SK-N-SH (cell line): ENCODE data around the gene CHST11. TPM values are rescaled to one million over a fixed set of nuclear protein-coding genes. Genes with fewer than 3 reads are reported as not detected.

ENCODE experiments used
- CTCF ChIA-PET: fragments of 300-600, 350-600 bp; formaldehyde crosslinking; extraction: SDS; loops from one replicate; lab custom pipeline; 2021; lab: Yijun Ruan, JAX
- POLR2A ChIA-PET: fragments of 350-600 bp; sonication (Branson Sonifier 250); formaldehyde crosslinking; extraction: SDS; loops from one replicate; lab custom pipeline; 2020; ENCODE audit warnings: antibody characterized with exemption, inconsistent platforms; lab: Yijun Ruan, JAX
- DNase-seq: peaks from one replicate; pipeline ENCODE4 v3.0.0; 2012
- H2AFZ ChIP-seq: fragments of 200-600 bp; sonication (generic); 2 replicates; pipeline ENCODE4 v1.8.1; 2016; ENCODE audit warnings: antibody characterized with exemption, mild to moderate bottlenecking, low read depth
- H3F3A ChIP-seq: fragments of 200-600 bp; sonication (generic); replicated peaks from 2 replicates; pipeline ENCODE3; 2016; ENCODE audit warnings: antibody characterized with exemption, mild to moderate bottlenecking; ENCODE audit not compliant: insufficient read depth
- H3K27ac ChIP-seq, 2 experiments: fragments of 200-500 bp in 1 of 2; fragments of 200-600 bp in 1 of 2; sonication (Bioruptor generic) in 1 of 2; sonication (generic), shearing (Covaris generic) in 1 of 2; 2 replicates each; pipeline versions ENCODE4 v1.5.1 to v1.6.1; 2014 to 2016; ENCODE audit warnings: low read depth in 2 of 2, inconsistent platforms in 1 of 2, low read length in 1 of 2, mild to moderate bottlenecking in 1 of 2, mixed read lengths in 1 of 2
- H3K27me3 ChIP-seq: fragments of 200-600 bp; sonication (generic), shearing (Covaris generic); 2 replicates; pipeline ENCODE4 v1.6.1; 2016; ENCODE audit warnings: mixed run types; ENCODE audit not compliant: insufficient read depth
- H3K36me3 ChIP-seq, 2 experiments: fragments of 200-500 bp in 1 of 2; fragments of 200-600 bp in 1 of 2; sonication (Bioruptor generic) in 1 of 2; sonication (generic) in 1 of 2; replicated peaks in 1 of 2; 2 replicates each; pipeline versions ENCODE3 to v1.5.1; 2014 to 2016; ENCODE audit warnings: low read length in 1 of 2, mild to moderate bottlenecking in 1 of 2; ENCODE audit not compliant: insufficient read depth in 2 of 2, control insufficient read depth in 1 of 2
- H3K4me1 ChIP-seq, 2 experiments: fragments of 200-500 bp in 1 of 2; fragments of 200-600 bp in 1 of 2; sonication (Bioruptor generic) in 1 of 2; sonication (generic), shearing (Covaris generic) in 1 of 2; 2 replicates each; pipeline versions ENCODE4 v1.5.1 to v1.6.1; 2014 to 2016; ENCODE audit warnings: low read depth in 1 of 2, low read length in 1 of 2, mixed run types in 1 of 2; ENCODE audit not compliant: insufficient read depth in 2 of 2, control insufficient read depth in 1 of 2
- H3K4me2 ChIP-seq: fragments of 200-600 bp; sonication (generic), shearing (Covaris generic); 2 replicates; pipeline ENCODE4 v1.6.1; 2017; ENCODE audit warnings: mixed run types
- H3K4me3 ChIP-seq, 2 experiments: fragments of 200-500 bp in 1 of 2; fragments of 200-600 bp in 1 of 2; sonication (Bioruptor generic) in 1 of 2; sonication (generic), shearing (Covaris generic) in 1 of 2; 2 replicates each; pipeline versions ENCODE4 v1.5.1 to v1.8.1; 2014 to 2016; ENCODE audit warnings: low read depth in 2 of 2, inconsistent platforms in 1 of 2, low read length in 1 of 2, mild to moderate bottlenecking in 1 of 2, mixed read lengths in 1 of 2, moderate library complexity in 1 of 2
- H3K79me2 ChIP-seq: fragments of 200-600 bp; sonication (generic); 2 replicates; pipeline ENCODE4 v1.8.1; 2017; ENCODE audit warnings: mild to moderate bottlenecking; ENCODE audit not compliant: insufficient read depth
- H3K9ac ChIP-seq: fragments of 200-600 bp; sonication (generic); 2 replicates; pipeline ENCODE4 v1.6.1; 2017; ENCODE audit warnings: mixed run types
- H3K9me2 ChIP-seq: fragments of 200-600 bp; sonication (generic); 2 replicates; pipeline ENCODE4 v1.6.1; 2017; ENCODE audit warnings: mixed run types
- H3K9me3 ChIP-seq: fragments of 200-600 bp; sonication (generic); 2 replicates; pipeline ENCODE4 v1.6.1; 2017; ENCODE audit warnings: mixed run types, mild to moderate bottlenecking, moderate library complexity
- H4K20me1 ChIP-seq: fragments of 200-600 bp; sonication (generic); 2 replicates; pipeline ENCODE4 v1.6.1; 2017; ENCODE audit warnings: mild to moderate bottlenecking, mixed run types; ENCODE audit not compliant: insufficient read depth
- ELF1 ChIP-seq: IDR thresholded peaks from 2 replicates; pipeline ENCODE4 v1.4.0; 2012
- EZH2phosphoT487 ChIP-seq: fragments of 200-600 bp; sonication (generic); IDR thresholded peaks from 2 replicates; pipeline ENCODE4 v1.6.1; 2017; ENCODE audit warnings: low read depth, mixed run types, mild to moderate bottlenecking, antibody characterized with exemption, moderate library complexity, borderline replicate concordance
- GABPA ChIP-seq: IDR thresholded peaks from 2 replicates; pipeline ENCODE4 v1.4.0; 2012; ENCODE audit warnings: low read depth, mild to moderate bottlenecking
- JUND ChIP-seq: IDR thresholded peaks from 2 replicates; pipeline ENCODE4 v1.4.0; 2012
- MEF2A ChIP-seq: IDR thresholded peaks from 2 replicates; pipeline ENCODE4 v1.4.0; 2012; ENCODE audit warnings: low read depth, borderline replicate concordance
- MXI1 ChIP-seq: IDR thresholded peaks from 2 replicates; pipeline ENCODE4 v1.6.1; 2012; ENCODE audit warnings: mild to moderate bottlenecking, low read depth, low read length, improper control_type of control experiment
- NRF1 ChIP-seq: IDR thresholded peaks from 2 replicates; pipeline ENCODE4 v1.6.1; 2012; ENCODE audit warnings: low read depth, mild to moderate bottlenecking, low read length
- POLR2AphosphoS5 ChIP-seq: IDR thresholded peaks from 2 replicates; pipeline ENCODE4 v1.6.1; 2012; ENCODE audit warnings: low read depth, low read length
- RAD21 ChIP-seq: IDR thresholded peaks from 2 replicates; pipeline ENCODE4 v1.6.1; 2012; ENCODE audit warnings: mild to moderate bottlenecking, low read length
- TAF1 ChIP-seq: IDR thresholded peaks from 2 replicates; pipeline ENCODE4 v1.6.1; 2012; ENCODE audit warnings: low read depth, mild to moderate bottlenecking, low read length, moderate library complexity, borderline replicate concordance
- WGBS: methylation state at CpG from one replicate; pipeline ENCODE4 v1.1.6; 2017; ENCODE audit warnings: low lambda C conversion rate; 5-methylcytosine and 5-hydroxymethylcytosine counted together
- polyA plus RNA-seq, 3 experiments: library from polyadenylated mRNA; depleted of rRNA; stranded (reverse); fragments of >200 nt; gene quantifications; 2 replicates each; pipeline ENCODE4 v1.2.3, GENCODE V29; 2012
- TF ChIP-seq, protein P1 (sequence below): IDR thresholded peaks from 2 replicates; pipeline ENCODE4; 2012
- TF ChIP-seq, protein P2 (sequence below): IDR thresholded peaks from 2 replicates; pipeline ENCODE4 v1.4.0; 2012; ENCODE audit warnings: low read depth
- TF ChIP-seq, protein P3 (sequence below): IDR thresholded peaks from 2 replicates; pipeline ENCODE4 v1.4.0; 2012; ENCODE audit warnings: low read depth, borderline replicate concordance

CHST11 gene
- polyA plus RNA-seq, 1 of the 3 experiments (the other 2 are of a cell fraction) = 18.6 TPM

DNA sequence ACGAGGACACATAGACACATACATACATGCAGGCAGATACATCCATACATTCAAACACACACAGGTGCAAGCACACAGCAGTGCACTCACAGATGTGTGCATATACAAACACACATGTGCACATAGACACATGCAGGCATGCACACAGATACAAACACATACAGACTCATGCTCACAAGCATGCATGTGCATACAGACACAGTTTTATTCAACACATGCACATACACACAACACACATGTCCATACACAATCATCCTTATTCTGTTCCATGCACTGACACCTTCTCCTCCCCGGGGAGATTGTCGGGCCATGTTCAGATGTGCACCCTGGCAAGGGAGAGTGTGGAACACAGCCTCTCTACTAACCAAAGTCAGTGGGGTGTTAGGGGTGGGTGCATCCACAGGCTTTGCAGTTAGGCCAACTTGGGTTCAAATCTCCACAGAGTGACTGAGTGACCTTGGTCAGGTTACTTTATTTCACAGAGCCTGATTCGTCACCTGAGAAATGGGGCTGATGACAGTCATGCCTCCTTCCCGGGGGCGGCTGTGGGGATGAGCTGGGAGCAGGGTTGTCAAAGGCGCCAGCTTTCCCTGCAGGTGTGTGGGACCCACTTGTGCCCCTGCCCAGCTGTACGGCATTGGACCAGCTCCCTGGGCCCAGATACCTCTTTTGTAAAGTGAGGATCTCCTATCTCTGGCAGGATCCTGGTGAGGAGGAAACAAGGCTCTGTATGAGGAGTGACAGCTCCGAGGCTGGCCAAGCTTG, 251.2 kb downstream of the CHST11 start:
- Histone ChIP-seq H3F3A (no peaks in the 10 kb centered on the region), H3K9me2 (no peaks in the 10 kb centered on the region), H3K27me3 (no peaks in the 10 kb centered on the region), H2AFZ (no peak overlapping the region), H3K4me1 (peaks cover 15 to 21% of the 10 kb centered on the region in 2 experiments; a peak in 3 of 4 replicates), H3K9ac (no peak overlapping the region), H3K36me3 (no peaks in the 10 kb centered on the region), H4K20me1 (no peaks in the 10 kb centered on the region), H3K79me2 (no peaks in the 10 kb centered on the region), H3K9me3 (no peaks in the 10 kb centered on the region), H3K27ac (peak overlapping the region in 1 of 2 experiments; percentile 42; a peak in 1 of 4 replicates), H3K4me3 (no peak overlapping the region), H3K4me2 (peak overlapping the region; percentile 43)
- DNase-seq = no peak
- ChIA-PET POLR2A (no interaction called here), CTCF (no interaction called here)
- no peak for TF ChIP-seq ELF1
- TF ChIP-seq GABPA = no peak
- no peak for TF ChIP-seq RAD21
- no peak for TF ChIP-seq MEF2A
- TF ChIP-seq, protein P1, sequence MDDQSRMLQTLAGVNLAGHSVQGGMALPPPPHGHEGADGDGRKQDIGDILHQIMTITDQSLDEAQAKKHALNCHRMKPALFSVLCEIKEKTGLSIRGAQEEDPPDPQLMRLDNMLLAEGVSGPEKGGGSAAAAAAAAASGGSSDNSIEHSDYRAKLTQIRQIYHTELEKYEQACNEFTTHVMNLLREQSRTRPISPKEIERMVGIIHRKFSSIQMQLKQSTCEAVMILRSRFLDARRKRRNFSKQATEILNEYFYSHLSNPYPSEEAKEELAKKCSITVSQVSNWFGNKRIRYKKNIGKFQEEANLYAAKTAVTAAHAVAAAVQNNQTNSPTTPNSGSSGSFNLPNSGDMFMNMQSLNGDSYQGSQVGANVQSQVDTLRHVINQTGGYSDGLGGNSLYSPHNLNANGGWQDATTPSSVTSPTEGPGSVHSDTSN = no peak
- TF ChIP-seq JUND = no peak
- 90% methylated on average over 9 of the region's 9 CpGs for WGBS

DNA sequence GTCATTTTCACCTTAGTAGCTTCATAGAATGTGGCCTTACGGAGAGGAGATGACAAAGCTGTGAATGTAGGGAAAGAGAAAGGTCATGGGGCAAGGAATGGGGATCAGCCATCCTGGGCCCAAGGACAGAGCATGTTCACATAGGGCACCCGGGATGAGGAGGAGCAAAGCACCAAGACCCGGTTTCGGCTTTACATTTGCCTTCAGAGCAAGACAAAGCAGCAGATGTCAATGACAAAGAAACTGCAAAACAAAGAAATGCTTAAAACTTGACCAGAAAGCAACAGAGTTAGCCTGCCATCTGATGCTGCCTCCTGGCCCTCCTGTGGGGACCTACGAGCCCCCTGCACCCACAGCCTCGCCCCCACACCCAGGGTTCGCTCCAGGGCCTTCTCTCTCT, 252.1 kb downstream of the CHST11 start:
- 88% methylated on average over 7 of the region's 7 CpGs for WGBS
- H3K36me3 ChIP-seq = no peaks in the 10 kb centered on the region

More for the DNA sequence above, 252.1 kb downstream of the CHST11 start:
- no peak for TF ChIP-seq NRF1
- TF ChIP-seq POLR2AphosphoS5 = no peak
- no peak for TF ChIP-seq MXI1
- TF ChIP-seq, protein P2, sequence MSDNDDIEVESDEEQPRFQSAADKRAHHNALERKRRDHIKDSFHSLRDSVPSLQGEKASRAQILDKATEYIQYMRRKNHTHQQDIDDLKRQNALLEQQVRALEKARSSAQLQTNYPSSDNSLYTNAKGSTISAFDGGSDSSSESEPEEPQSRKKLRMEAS = no peak
- no peak for TF ChIP-seq EZH2phosphoT487
- TF ChIP-seq TAF1 = no peak
- TF ChIP-seq, protein P3, sequence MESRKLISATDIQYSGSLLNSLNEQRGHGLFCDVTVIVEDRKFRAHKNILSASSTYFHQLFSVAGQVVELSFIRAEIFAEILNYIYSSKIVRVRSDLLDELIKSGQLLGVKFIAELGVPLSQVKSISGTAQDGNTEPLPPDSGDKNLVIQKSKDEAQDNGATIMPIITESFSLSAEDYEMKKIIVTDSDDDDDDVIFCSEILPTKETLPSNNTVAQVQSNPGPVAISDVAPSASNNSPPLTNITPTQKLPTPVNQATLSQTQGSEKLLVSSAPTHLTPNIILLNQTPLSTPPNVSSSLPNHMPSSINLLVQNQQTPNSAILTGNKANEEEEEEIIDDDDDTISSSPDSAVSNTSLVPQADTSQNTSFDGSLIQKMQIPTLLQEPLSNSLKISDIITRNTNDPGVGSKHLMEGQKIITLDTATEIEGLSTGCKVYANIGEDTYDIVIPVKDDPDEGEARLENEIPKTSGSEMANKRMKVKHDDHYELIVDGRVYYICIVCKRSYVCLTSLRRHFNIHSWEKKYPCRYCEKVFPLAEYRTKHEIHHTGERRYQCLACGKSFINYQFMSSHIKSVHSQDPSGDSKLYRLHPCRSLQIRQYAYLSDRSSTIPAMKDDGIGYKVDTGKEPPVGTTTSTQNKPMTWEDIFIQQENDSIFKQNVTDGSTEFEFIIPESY = no peak
- TF ChIP-seq, protein P1 = no peak
- Histone ChIP-seq H3K4me3 (no peak overlapping the region), H3K27me3 (no peaks in the 10 kb centered on the region), H3K79me2 (no peaks in the 10 kb centered on the region), H3K4me2 (no peak overlapping the region), H3K9ac (no peak overlapping the region), H3K4me1 (peaks cover 15 to 25% of the 10 kb centered on the region in 2 experiments; a peak in 3 of 4 replicates), H3K9me2 (no peaks in the 10 kb centered on the region), H3F3A (no peaks in the 10 kb centered on the region), H3K27ac (no peak overlapping the region), H2AFZ (no peak overlapping the region), H4K20me1 (no peaks in the 10 kb centered on the region), H3K9me3 (no peaks in the 10 kb centered on the region)
- CTCF ChIA-PET = interaction anchor here (1.7 kb wide), 1 partner anchor 45 kb away, joined by 5 read pairs; no protein-coding TSS in a partner anchor
- POLR2A ChIA-PET = no interaction called here
- no peak for DNase-seq
